Activated CD4-positive, alpha-beta T cell treated with anti-CD3 and anti-CD28 coated beads, Interleukin-2, amount 50 U/mL, for 24 hours (primary cell): Measurements from ENCODE around the gene HIPK2.
A peak's percentile ranks its signal among the peaks of the same experiment; 100 is the strongest.

ENCODE experiments used
- DNase-seq, 2 donors: peaks; one replicate each; pipeline ENCODE4 v3.0.0-alpha.2; 2020; ENCODE audit warnings: low read depth in 1 of 2, low spot score in 1 of 2

HIPK2 gene

GRCh38 chr7:139698278-139698677, 79.5 kb downstream of the HIPK2 start:
- no peak for DNase-seq

- DNase-seq, result no peak
Measured at GRCh38 chr7:139697056-139697455, 80.7 kb downstream of the HIPK2 start.

GRCh38 chr7:139696552-139696951, 81.2 kb downstream of the HIPK2 start:
- no peak for DNase-seq

- DNase-seq, result no peak
Measured at GRCh38 chr7:139695588-139695987, 82.2 kb downstream of the HIPK2 start.

- DNase-seq, result no peak
Measured at GRCh38 chr7:139695051-139695450, 82.7 kb downstream of the HIPK2 start.

GRCh38 chr7:139694389-139694676, 83.5 kb downstream of the HIPK2 start:
- DNase-seq, result no peak

- no peak for DNase-seq
Measured at GRCh38 chr7:139693651-139694388, 84.0 kb downstream of the HIPK2 start.

- DNase-seq, result no peak
Measured at GRCh38 chr7:139692723-139693122, 85.1 kb downstream of the HIPK2 start.

- DNase-seq, result no peak
Measured at GRCh38 chr7:139691253-139691781, 86.5 kb downstream of the HIPK2 start.

GRCh38 chr7:139687980-139688632, 89.7 kb downstream of the HIPK2 start:
- no peak for DNase-seq

- no peak for DNase-seq
Measured at GRCh38 chr7:139687211-139687954, 90.4 kb downstream of the HIPK2 start.

- no peak for DNase-seq
Measured at GRCh38 chr7:139683137-139683921, 94.5 kb downstream of the HIPK2 start.

GRCh38 chr7:139682136-139683013, 95.4 kb downstream of the HIPK2 start:
- DNase-seq, result peak; percentile 11 to 21

- no peak for DNase-seq
Measured at GRCh38 chr7:139681812-139682135, 96.0 kb downstream of the HIPK2 start.

GRCh38 chr7:139681463-139681755, 96.4 kb downstream of the HIPK2 start:
- DNase-seq, result no peak

GRCh38 chr7:139680676-139681462, 96.9 kb downstream of the HIPK2 start:
- peak; percentile 47 to 63 for DNase-seq

- DNase-seq, result no peak
Measured at GRCh38 chr7:139679731-139680594, 97.8 kb downstream of the HIPK2 start.

GRCh38 chr7:139676390-139676789, 101.4 kb downstream of the HIPK2 start:
- DNase-seq, result no peak
